ENCODE results near the gene SPO11. TPM values are rescaled to one million over a fixed set of nuclear protein-coding genes. Genes with fewer than 3 reads are reported as not detected.

SPO11 gene
- total RNA-seq, 1 experiment from 2014 or later = not detected

- no peaks in the 10 kb centered on the region for H3K4me1 Mint-ChIP-seq (ENCODE audit: insufficient read depth, unreplicated experiment)
- peaks cover 28% of the 10 kb centered on the region for H3K27me3 Mint-ChIP-seq (ENCODE audit: insufficient read depth, unreplicated experiment)
- ChIA-PET POLR2A (interaction anchor here (0.7 to 3.7 kb wide), 17 partner anchors 10 to 241 kb away, joined by 3 to 29 read pairs (median 5); partner anchors contain the start of gene RAE1), CTCF (interaction anchor here (0.6 to 14.1 kb wide), 78 partner anchors 10 to 1094 kb away, joined by 3 to 426 read pairs (median 4); no protein-coding TSS in a partner anchor)
- intact Hi-C loops (cut with micrococcal nuclease) = loop anchor here (1.0 kb wide), 1 partner anchor 243 kb away; no protein-coding TSS in a partner anchor
- no peak overlapping the region for H3K27ac Mint-ChIP-seq (ENCODE audit: low read depth, unreplicated experiment)
- peak; percentile 41 for DNase-seq (ENCODE audit: unreplicated experiment)
- no peaks in the 10 kb centered on the region for H3K9me3 Mint-ChIP-seq (ENCODE audit: unreplicated experiment)
- no peak overlapping the region for H3K4me3 Mint-ChIP-seq (ENCODE audit: unreplicated experiment)
- TF ChIP-seq CTCF (IDR thresholded peaks at IDR 0.05; ENCODE audit: unreplicated experiment) = peak; percentile 41
- no TSS peak for BruUV-seq (replicated peaks)
- H3K36me3 Mint-ChIP-seq (ENCODE audit: insufficient read depth, unreplicated experiment) = no peaks in the 10 kb centered on the region
Observed at GRCh38 chr20:57332105-57333089, 2.8 kb downstream of the SPO11 start.

GRCh38 chr20:57335392-57335791 lies 5.8 kb downstream of the SPO11 start:
- Mint-ChIP-seq H3K27me3 (ENCODE audit: insufficient read depth, unreplicated experiment) (peaks cover 28% of the 10 kb centered on the region), H3K4me1 (ENCODE audit: insufficient read depth, unreplicated experiment) (no peaks in the 10 kb centered on the region), H3K27ac (ENCODE audit: low read depth, unreplicated experiment) (no peak overlapping the region), H3K4me3 (ENCODE audit: unreplicated experiment) (no peak overlapping the region), H3K9me3 (ENCODE audit: unreplicated experiment) (no peaks in the 10 kb centered on the region), H3K36me3 (ENCODE audit: insufficient read depth, unreplicated experiment) (no peaks in the 10 kb centered on the region)
- ChIA-PET CTCF (interaction anchor here (0.5 to 14.1 kb wide), 10 partner anchors 10 to 342 kb away, joined by 3 to 426 read pairs (median 6); no protein-coding TSS in a partner anchor), POLR2A (interaction anchor here (0.6 to 1.8 kb wide), 5 partner anchors 8 to 245 kb away, joined by 3 to 5 read pairs (median 4); no protein-coding TSS in a partner anchor)
- no TSS peak for BruUV-seq (replicated peaks)
- intact Hi-C loops (cut with micrococcal nuclease) = no loop called here
- DNase-seq (ENCODE audit: unreplicated experiment) = peak; percentile 26
- no peak for TF ChIP-seq CTCF (IDR thresholded peaks at IDR 0.05; ENCODE audit: unreplicated experiment)

DNA sequence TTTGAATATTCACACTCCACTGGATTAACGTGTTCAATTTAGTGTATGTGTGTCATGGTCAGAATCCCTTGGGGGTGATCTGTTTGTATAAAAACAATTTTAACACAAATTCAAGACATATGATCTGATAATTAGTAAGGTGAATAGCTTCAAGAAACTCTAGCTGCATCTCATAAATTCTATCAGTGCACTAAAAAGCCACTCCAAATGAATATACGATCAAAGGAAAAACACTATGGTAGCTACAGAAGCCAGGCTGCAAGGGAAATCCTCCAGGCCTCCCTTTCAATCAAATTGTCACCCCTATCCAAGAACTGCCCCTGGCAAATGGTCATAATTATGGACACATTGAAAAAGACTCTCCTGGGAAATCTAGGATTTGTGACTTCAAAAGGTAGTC lies 12.1 kb downstream of the SPO11 start:
- no peaks in the 10 kb centered on the region for H3K36me3 Mint-ChIP-seq (ENCODE audit: insufficient read depth, unreplicated experiment)
- H3K4me3 Mint-ChIP-seq (ENCODE audit: unreplicated experiment) = no peak overlapping the region
- DNase-seq (ENCODE audit: unreplicated experiment) = no peak
- ChIA-PET CTCF (interaction anchor here (1.1 to 14.7 kb wide), 3 partner anchors 11 to 250 kb away, joined by 3 to 485 read pairs (median 216); partner anchors contain the start of gene SPO11), POLR2A (interaction anchor here (0.7 to 1.1 kb wide), 2 partner anchors 244 to 254 kb away, joined by 3 read pairs; no protein-coding TSS in a partner anchor)
- BruUV-seq (replicated peaks) = no TSS peak
- intact Hi-C loops (cut with micrococcal nuclease) = no loop called here
- H3K27ac Mint-ChIP-seq (ENCODE audit: low read depth, unreplicated experiment) = no peak overlapping the region
- peaks cover 2% of the 10 kb centered on the region for H3K27me3 Mint-ChIP-seq (ENCODE audit: insufficient read depth, unreplicated experiment)
- H3K4me1 Mint-ChIP-seq (ENCODE audit: insufficient read depth, unreplicated experiment) = no peaks in the 10 kb centered on the region
- no peak for TF ChIP-seq CTCF (IDR thresholded peaks at IDR 0.05; ENCODE audit: unreplicated experiment)
- no peaks in the 10 kb centered on the region for H3K9me3 Mint-ChIP-seq (ENCODE audit: unreplicated experiment)

DNA sequence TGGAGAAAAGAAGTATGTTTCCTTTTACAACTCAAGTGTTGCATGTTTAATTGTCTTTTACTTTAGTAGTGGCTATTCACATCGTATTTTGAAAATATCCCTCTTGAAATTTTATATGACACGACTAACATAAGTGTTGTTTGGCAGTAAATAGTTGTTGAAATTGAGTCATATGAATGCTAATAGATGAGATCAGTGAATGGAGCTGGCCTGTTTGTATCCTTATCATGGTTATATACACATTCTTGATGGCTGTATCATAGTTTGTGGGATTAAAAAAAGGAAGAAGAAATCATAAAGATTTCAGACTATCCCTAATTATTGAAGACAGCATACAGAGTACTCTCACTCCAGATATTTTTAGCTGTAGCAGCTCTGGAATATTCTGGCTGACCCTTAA lies 13.2 kb downstream of the SPO11 start:
- no peaks in the 10 kb centered on the region for H3K27me3 Mint-ChIP-seq (ENCODE audit: insufficient read depth, unreplicated experiment)
- DNase-seq (ENCODE audit: unreplicated experiment) = no peak
- ChIA-PET CTCF (interaction anchor here (0.8 to 14.7 kb wide), 4 partner anchors 12 to 252 kb away, joined by 3 to 485 read pairs (median 110); partner anchors contain the start of gene SPO11), POLR2A (interaction anchor here (1.0 kb wide), 1 partner anchor 247 kb away, joined by 3 read pairs; no protein-coding TSS in a partner anchor)
- intact Hi-C loops (cut with micrococcal nuclease) = no loop called here
- no peaks in the 10 kb centered on the region for H3K36me3 Mint-ChIP-seq (ENCODE audit: insufficient read depth, unreplicated experiment)
- H3K4me3 Mint-ChIP-seq (ENCODE audit: unreplicated experiment) = no peak overlapping the region
- no peaks in the 10 kb centered on the region for H3K9me3 Mint-ChIP-seq (ENCODE audit: unreplicated experiment)
- BruUV-seq (replicated peaks) = no TSS peak
- no peaks in the 10 kb centered on the region for H3K4me1 Mint-ChIP-seq (ENCODE audit: insufficient read depth, unreplicated experiment)
- no peak overlapping the region for H3K27ac Mint-ChIP-seq (ENCODE audit: low read depth, unreplicated experiment)
- no peak for TF ChIP-seq CTCF (IDR thresholded peaks at IDR 0.05; ENCODE audit: unreplicated experiment)
